ENCODE measurements around the gene CXCL17.

CXCL17 gene

DNA sequence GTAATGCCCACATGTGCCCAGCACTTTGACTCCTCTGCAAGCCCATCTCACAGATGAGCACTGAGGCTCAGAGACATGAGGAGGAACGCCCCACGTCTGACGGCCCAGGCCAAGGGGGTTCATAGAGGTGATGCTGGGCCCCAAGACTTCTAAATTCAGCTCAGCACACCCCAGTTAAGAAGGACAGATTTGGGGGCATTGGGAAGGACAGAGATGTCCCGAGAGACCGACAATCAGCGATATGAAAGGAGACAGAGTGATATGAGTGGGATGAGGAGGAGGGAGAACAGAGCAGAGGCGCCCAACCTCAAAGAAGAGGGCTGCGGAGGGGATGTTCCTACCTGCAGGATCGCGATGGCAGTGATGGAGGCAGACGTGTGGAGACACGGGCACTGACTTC, 52.8 kb downstream of the CXCL17 start, which contains the start of gene CNFN:
Gene CNFN, minus strand, starts transcription at position 399 of the 400 bp plus-strand sequence. CDS start 1,260 bp downstream, outside the sequence.
- no peak within 1 kb of the TSS for H3K27ac ChIP-seq
- no peaks in the 10 kb centered on the region for H3K27me3 ChIP-seq (ENCODE audit: control insufficient read depth, insufficient read depth, low read length)
- H3K4me1 ChIP-seq: no peaks in the 10 kb centered on the region
- H3K9me3 ChIP-seq (ENCODE audit: control insufficient read depth, low read length): no peaks in the 10 kb centered on the region
- H3K4me3 ChIP-seq (ENCODE audit: low read depth, low read length): no peak within 1 kb of the TSS
- TF ChIP-seq, protein P1, sequence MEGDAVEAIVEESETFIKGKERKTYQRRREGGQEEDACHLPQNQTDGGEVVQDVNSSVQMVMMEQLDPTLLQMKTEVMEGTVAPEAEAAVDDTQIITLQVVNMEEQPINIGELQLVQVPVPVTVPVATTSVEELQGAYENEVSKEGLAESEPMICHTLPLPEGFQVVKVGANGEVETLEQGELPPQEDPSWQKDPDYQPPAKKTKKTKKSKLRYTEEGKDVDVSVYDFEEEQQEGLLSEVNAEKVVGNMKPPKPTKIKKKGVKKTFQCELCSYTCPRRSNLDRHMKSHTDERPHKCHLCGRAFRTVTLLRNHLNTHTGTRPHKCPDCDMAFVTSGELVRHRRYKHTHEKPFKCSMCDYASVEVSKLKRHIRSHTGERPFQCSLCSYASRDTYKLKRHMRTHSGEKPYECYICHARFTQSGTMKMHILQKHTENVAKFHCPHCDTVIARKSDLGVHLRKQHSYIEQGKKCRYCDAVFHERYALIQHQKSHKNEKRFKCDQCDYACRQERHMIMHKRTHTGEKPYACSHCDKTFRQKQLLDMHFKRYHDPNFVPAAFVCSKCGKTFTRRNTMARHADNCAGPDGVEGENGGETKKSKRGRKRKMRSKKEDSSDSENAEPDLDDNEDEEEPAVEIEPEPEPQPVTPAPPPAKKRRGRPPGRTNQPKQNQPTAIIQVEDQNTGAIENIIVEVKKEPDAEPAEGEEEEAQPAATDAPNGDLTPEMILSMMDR (IDR thresholded peaks at IDR 0.05): no peak
- no peaks in the 10 kb centered on the region for H3K79me2 ChIP-seq
- no peak within 1 kb of the TSS for H2AFZ ChIP-seq
- no peak within 1 kb of the TSS for H3K9ac ChIP-seq
- no peaks in the 10 kb centered on the region for H3K36me3 ChIP-seq (ENCODE audit: control insufficient read depth, insufficient read depth, low read length)
- no peak within 1 kb of the TSS for H3K4me2 ChIP-seq (ENCODE audit: low read length)

DNA sequence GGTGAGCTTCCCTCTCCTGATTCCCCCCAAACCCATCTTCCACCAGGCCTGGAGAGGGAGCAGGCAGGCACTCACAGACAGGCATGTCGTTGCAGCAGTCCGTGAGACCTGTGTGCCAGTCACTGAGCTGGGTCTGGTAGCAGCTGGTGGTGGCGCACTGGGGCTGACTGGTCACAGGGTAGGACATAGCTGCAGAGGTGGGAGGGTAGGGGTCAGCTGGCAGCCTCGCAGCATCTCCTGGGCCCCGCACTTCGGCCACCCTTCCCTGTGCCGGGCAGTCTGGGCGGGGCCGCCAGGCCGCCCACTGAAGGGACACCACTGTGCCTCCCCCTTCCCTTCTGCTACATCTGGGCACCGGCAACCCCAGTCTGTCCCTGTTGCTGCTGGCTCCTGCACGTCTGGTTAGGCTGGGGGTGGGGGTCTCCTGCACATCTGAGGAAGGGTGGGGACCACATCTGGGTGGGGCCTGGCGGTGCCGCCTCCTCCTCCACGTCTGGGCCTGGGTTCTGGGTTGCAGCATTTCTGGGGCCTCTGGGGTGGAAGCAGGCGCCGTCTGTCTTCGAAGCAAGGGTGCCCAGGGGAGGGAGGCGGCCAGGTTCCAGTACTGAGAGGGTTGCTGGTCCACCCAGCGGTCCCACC, 53.8 kb downstream of the CXCL17 start:
- Histone ChIP-seq H3K9ac (no peak overlapping the region), H3K4me1 (no peaks in the 10 kb centered on the region), H2AFZ (no peak overlapping the region), H3K4me3 (ENCODE audit: low read depth, low read length) (no peak overlapping the region), H3K4me2 (ENCODE audit: low read length) (no peak overlapping the region), H3K79me2 (no peaks in the 10 kb centered on the region), H3K9me3 (ENCODE audit: control insufficient read depth, low read length) (no peaks in the 10 kb centered on the region), H3K27ac (no peak overlapping the region), H3K27me3 (ENCODE audit: control insufficient read depth, insufficient read depth, low read length) (no peaks in the 10 kb centered on the region), H3K36me3 (ENCODE audit: control insufficient read depth, insufficient read depth, low read length) (no peaks in the 10 kb centered on the region)
- TF ChIP-seq, protein P1 (IDR thresholded peaks at IDR 0.05): no peak

DNA sequence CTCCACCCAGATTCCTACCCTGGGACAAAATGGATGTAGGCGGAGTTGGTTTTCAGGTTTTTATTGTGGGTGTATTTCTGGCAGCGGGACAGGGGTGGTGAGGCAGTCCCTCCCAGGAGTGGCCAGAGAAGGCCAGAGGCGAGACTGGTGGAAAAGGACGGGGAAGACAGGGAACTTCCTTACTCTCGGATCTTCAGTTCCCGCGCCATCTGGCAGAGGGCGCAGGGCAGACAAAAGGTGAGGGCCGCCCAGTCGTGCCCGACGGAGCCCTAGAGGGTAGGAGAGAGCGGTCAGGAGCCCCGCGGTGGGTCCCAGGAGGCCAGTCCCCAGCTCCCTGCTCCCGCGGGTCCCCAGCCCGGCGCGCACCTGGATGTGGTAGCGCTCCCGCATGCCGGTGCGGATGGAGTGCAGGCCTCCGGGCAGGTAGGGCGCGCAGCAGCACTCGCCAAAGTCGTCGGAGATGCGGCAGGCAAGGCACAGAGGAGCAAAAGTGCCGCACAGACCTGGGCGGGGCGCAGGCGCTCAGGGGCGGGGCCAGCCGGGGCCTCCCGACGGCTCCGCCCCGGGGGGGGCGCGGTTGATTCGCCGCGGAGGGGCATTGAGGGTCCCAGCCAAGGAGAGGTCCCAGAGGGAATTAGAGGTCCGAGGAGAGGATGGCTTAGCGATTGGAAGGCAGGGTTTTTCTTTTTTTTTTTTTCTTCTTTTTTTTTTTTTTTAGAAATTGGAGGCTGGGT, 55.6 kb downstream of the CXCL17 start:
- no peaks in the 10 kb centered on the region for H3K4me1 ChIP-seq
- peak overlapping the region; percentile 83 for H2AFZ ChIP-seq
- no peaks in the 10 kb centered on the region for H3K79me2 ChIP-seq
- TF ChIP-seq, protein P1 (IDR thresholded peaks at IDR 0.05): peak; percentile 74
- no peaks in the 10 kb centered on the region for H3K9me3 ChIP-seq (ENCODE audit: control insufficient read depth, low read length)
- no peaks in the 10 kb centered on the region for H3K27me3 ChIP-seq (ENCODE audit: control insufficient read depth, insufficient read depth, low read length)
- no peak overlapping the region for H3K9ac ChIP-seq
- peak overlapping the region; percentile 81 for H3K4me2 ChIP-seq (ENCODE audit: low read length)
- H3K36me3 ChIP-seq (ENCODE audit: control insufficient read depth, insufficient read depth, low read length): no peaks in the 10 kb centered on the region
- H3K4me3 ChIP-seq (ENCODE audit: low read depth, low read length): peak overlapping the region; percentile 63
- no peak overlapping the region for H3K27ac ChIP-seq

DNA sequence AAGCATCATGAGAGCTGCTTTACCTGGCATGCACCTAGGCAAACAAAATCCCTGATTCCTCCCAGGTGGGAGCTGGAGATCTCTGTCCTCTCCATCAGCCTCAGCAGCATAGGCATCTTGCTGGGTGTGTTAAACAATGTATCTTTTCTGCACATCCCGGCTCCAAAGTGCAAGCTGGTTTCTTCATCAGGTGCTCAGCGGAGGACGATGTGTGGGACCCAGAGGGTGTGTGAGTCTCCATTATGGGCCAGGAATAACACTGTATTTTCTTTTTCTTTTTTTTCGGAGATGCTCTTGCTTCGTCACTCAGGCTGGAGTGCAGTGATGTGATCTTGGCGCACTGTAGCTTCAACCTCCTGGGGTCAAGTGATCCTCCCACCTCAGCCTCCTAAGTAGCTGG, 62.6 kb downstream of the CXCL17 start:
- Histone ChIP-seq H3K9me3 (ENCODE audit: control insufficient read depth, low read length) (no peaks in the 10 kb centered on the region), H2AFZ (no peak overlapping the region), H3K27ac (no peak overlapping the region), H3K4me1 (no peaks in the 10 kb centered on the region), H3K79me2 (no peaks in the 10 kb centered on the region), H3K9ac (no peak overlapping the region), H3K4me3 (ENCODE audit: low read depth, low read length) (no peak overlapping the region), H3K36me3 (ENCODE audit: control insufficient read depth, insufficient read depth, low read length) (no peaks in the 10 kb centered on the region), H3K4me2 (ENCODE audit: low read length) (no peak overlapping the region), H3K27me3 (ENCODE audit: control insufficient read depth, insufficient read depth, low read length) (no peaks in the 10 kb centered on the region)
- TF ChIP-seq, protein P1 (IDR thresholded peaks at IDR 0.05): no peak
